ENCODE data around the gene DSPP. TPM values are rescaled to one million over a fixed set of nuclear protein-coding genes. Genes with fewer than 3 reads are reported as not detected.

The DSPP gene
- total RNA-seq, 1 experiment from 2014 or later = not detected

GRCh38 chr4:87620491-87620890, 12.2 kb downstream of the DSPP start:
- no peak for DNase-seq (ENCODE audit: low spot score)
- in situ Hi-C loops (cut with HindIII; ENCODE audit: low sequenced_read_pairs) = no loop called here

- in situ Hi-C loops (cut with HindIII; ENCODE audit: low sequenced_read_pairs) = no loop called here
- DNase-seq (ENCODE audit: low spot score) = peak; percentile 97
Measured at GRCh38 chr4:87622303-87622702, 14.0 kb downstream of the DSPP start.

- in situ Hi-C loops (cut with HindIII; ENCODE audit: low sequenced_read_pairs) = no loop called here
- DNase-seq (ENCODE audit: low spot score) = peak; percentile 48
Measured at GRCh38 chr4:87624698-87625097, 16.4 kb downstream of the DSPP start.

- in situ Hi-C loops (cut with HindIII; ENCODE audit: low sequenced_read_pairs) = no loop called here
- peak; percentile 60 for DNase-seq (ENCODE audit: low spot score)
Measured at GRCh38 chr4:87631668-87632067, 23.3 kb downstream of the DSPP start.

- DNase-seq (ENCODE audit: low spot score) = no peak
- in situ Hi-C loops (cut with HindIII; ENCODE audit: low sequenced_read_pairs) = no loop called here
Measured at GRCh38 chr4:87632469-87632868, 24.1 kb downstream of the DSPP start.

- peak; percentile 58 for DNase-seq (ENCODE audit: low spot score)
- in situ Hi-C loops (cut with HindIII; ENCODE audit: low sequenced_read_pairs) = no loop called here
Measured at GRCh38 chr4:87633243-87633642, 24.9 kb downstream of the DSPP start.

- no peak for DNase-seq (ENCODE audit: low spot score)
- in situ Hi-C loops (cut with HindIII; ENCODE audit: low sequenced_read_pairs) = no loop called here
Measured at GRCh38 chr4:87644286-87644685, 36.0 kb downstream of the DSPP start.

GRCh38 chr4:87649980-87650379, 41.7 kb downstream of the DSPP start, which contains the start of gene DMP1:
DMP1 (plus strand) TSS chr4:87650280; CDS start chr4:87656493, 6,213 bp downstream.
- DNase-seq (ENCODE audit: low spot score) = no peak
- in situ Hi-C loops (cut with HindIII; ENCODE audit: low sequenced_read_pairs) = no loop called here

GRCh38 chr4:87650938-87651337, 42.6 kb downstream of the DSPP start:
- in situ Hi-C loops (cut with HindIII; ENCODE audit: low sequenced_read_pairs) = no loop called here
- no peak for DNase-seq (ENCODE audit: low spot score)

- no peak for DNase-seq (ENCODE audit: low spot score)
- in situ Hi-C loops (cut with HindIII; ENCODE audit: low sequenced_read_pairs) = no loop called here
Measured at GRCh38 chr4:87651941-87652340, 43.6 kb downstream of the DSPP start.

- DNase-seq (ENCODE audit: low spot score) = no peak
- in situ Hi-C loops (cut with HindIII; ENCODE audit: low sequenced_read_pairs) = no loop called here
Measured at GRCh38 chr4:87654487-87655044, 46.2 kb downstream of the DSPP start.

GRCh38 chr4:87657525-87657924, 49.2 kb downstream of the DSPP start:
- in situ Hi-C loops (cut with HindIII; ENCODE audit: low sequenced_read_pairs) = no loop called here
- DNase-seq (ENCODE audit: low spot score) = no peak

- no peak for DNase-seq (ENCODE audit: low spot score)
- in situ Hi-C loops (cut with HindIII; ENCODE audit: low sequenced_read_pairs) = no loop called here
Measured at GRCh38 chr4:87659247-87659931, 51.1 kb downstream of the DSPP start.

- in situ Hi-C loops (cut with HindIII; ENCODE audit: low sequenced_read_pairs) = no loop called here
Measured at GRCh38 chr4:87662871-87663270, 54.5 kb downstream of the DSPP start.

More at GRCh38 chr4:87662871-87663270, 54.5 kb downstream of the DSPP start:
- no peak for DNase-seq (ENCODE audit: low spot score)

Other genes with a start within 250 kb of the DSPP start
- gene HSD17B11, start 217.3 kb upstream of the DSPP start, total RNA-seq (2014; rRNA removed; shearing (Covaris generic)) = 13.7 and 25.9 TPM in 2 replicates
- 36.6 and 40.8 TPM in 2 replicates for gene NUDT9, start 186.0 kb upstream of the DSPP start, total RNA-seq (2014; rRNA removed; shearing (Covaris generic))
- gene SPARCL1, start 79.2 kb upstream of the DSPP start, total RNA-seq (2014; rRNA removed; shearing (Covaris generic)) = not detected in 2 replicates
- gene DMP1, start 41.8 kb downstream of the DSPP start, total RNA-seq (2014; rRNA removed; shearing (Covaris generic)) = not detected in 2 replicates
- gene IBSP, start 191.0 kb downstream of the DSPP start, total RNA-seq (2014; rRNA removed; shearing (Covaris generic)) = not detected in 2 replicates
- not detected in 2 replicates for gene MEPE, start 224.4 kb downstream of the DSPP start, total RNA-seq (2014; rRNA removed; shearing (Covaris generic))

Measured in G401 (cell line).